HEK293 (cell line): Measurements from ENCODE around the gene LRRFIP1.

Experiments used
- CTCF ChIA-PET: fragments of 350-600 bp; formaldehyde crosslinking; extraction: SDS; loops from one replicate; lab custom pipeline; 2021; ENCODE audit warnings: antibody characterized with exemption; lab: Yijun Ruan, JAX
- POLR2A ChIA-PET: fragments of 300-600 bp; formaldehyde crosslinking; extraction: SDS; loops from one replicate; lab custom pipeline; 2020; ENCODE audit warnings: antibody characterized with exemption, inconsistent platforms; lab: Yijun Ruan, JAX
- H3K27ac ChIP-seq: fragments of 200-500 bp; sonication (Bioruptor generic); 2 replicates; pipeline ENCODE4 v1.5.1; 2014; ENCODE audit warnings: low read depth, low read length, control low read depth, inconsistent platforms; ENCODE audit errors: extremely low read depth
- H3K36me3 ChIP-seq, 2 experiments: fragments of 200-500 bp in 1 of 2; sonication (Bioruptor generic) in 1 of 2; 1 replicate in 1 of 2; 2 replicates in 1 of 2; pipeline ENCODE4 v1.5.1; 2014 to 2017; ENCODE audit warnings: inconsistent platforms in 2 of 2, low read length in 2 of 2; ENCODE audit not compliant: control insufficient read depth in 2 of 2, insufficient read depth in 1 of 2
- H3K4me1 ChIP-seq: fragments of 200-500 bp; sonication (Bioruptor generic); 2 replicates; pipeline ENCODE4 v1.5.1; 2014; ENCODE audit warnings: mild to moderate bottlenecking, low read length, inconsistent platforms; ENCODE audit not compliant: control insufficient read depth, insufficient read depth
- H3K4me3 ChIP-seq: 2 replicates; pipeline ENCODE4 v1.5.1; 2011; ENCODE audit warnings: low read depth, mild to moderate bottlenecking, control low read depth, low read length, moderate library complexity
- H3K9me3 ChIP-seq: fragments of 200-500 bp; sonication (Bioruptor generic); 2 replicates; pipeline ENCODE4 v1.5.1; 2014; ENCODE audit warnings: low read depth, low read length, inconsistent platforms; ENCODE audit not compliant: control insufficient read depth, insufficient read depth
- BCL11B ChIP-seq: fragments of 450-650 bp; formaldehyde crosslinking; IDR thresholded peaks from 2 replicates; pipeline ENCODE4 v1.5.1; 2016; ENCODE audit warnings: low read depth, missing biosample characterization, missing genetic modification characterization
- HOXA7 ChIP-seq: sonication (generic); formaldehyde crosslinking; IDR thresholded peaks from 2 replicates; pipeline ENCODE4 v1.8.1; 2022; ENCODE audit warnings: missing genetic modification reagents, borderline replicate concordance
- HOXC10 ChIP-seq: sonication (generic); formaldehyde crosslinking; IDR thresholded peaks from 2 replicates; pipeline ENCODE4 v1.8.1; 2023; ENCODE audit warnings: mild to moderate bottlenecking, missing genetic modification reagents
- KLF8 ChIP-seq: fragments of 450-650 bp; formaldehyde crosslinking; IDR thresholded peaks from 2 replicates; pipeline ENCODE4 v1.5.1; 2016; ENCODE audit warnings: missing biosample characterization, missing genetic modification characterization
- REPIN1 ChIP-seq: fragments of 450-650 bp; formaldehyde crosslinking; IDR thresholded peaks from 2 replicates; pipeline ENCODE4 v1.5.1; 2017; ENCODE audit warnings: missing biosample characterization, missing genetic modification characterization, low read depth
- SP3 ChIP-seq: fragments of 450-650 bp; formaldehyde crosslinking; IDR thresholded peaks from 2 replicates; pipeline ENCODE4 v1.5.1; 2016; ENCODE audit warnings: missing biosample characterization, missing genetic modification characterization
- SP7 ChIP-seq: fragments of 450-650 bp; formaldehyde crosslinking; IDR thresholded peaks from 2 replicates; pipeline ENCODE4 v1.5.1; 2016; ENCODE audit warnings: missing biosample characterization, missing genetic modification characterization
- YY2 ChIP-seq: fragments of 450-650 bp; formaldehyde crosslinking; IDR thresholded peaks from 2 replicates; pipeline ENCODE4 v1.5.1; 2016; ENCODE audit warnings: missing biosample characterization, missing genetic modification characterization
- ZBTB17 ChIP-seq: fragments of 450-650 bp; formaldehyde crosslinking; IDR thresholded peaks from 2 replicates; pipeline ENCODE4 v1.5.1; 2016; ENCODE audit warnings: missing biosample characterization, missing genetic modification characterization
- ZBTB21 ChIP-seq: fragments of 450-650 bp; formaldehyde crosslinking; IDR thresholded peaks from 2 replicates; pipeline ENCODE4 v1.5.1; 2017; ENCODE audit warnings: missing biosample characterization, missing genetic modification characterization
- ZFHX2 ChIP-seq: fragments of 450-650 bp; formaldehyde crosslinking; conservative IDR thresholded peaks from 2 replicates; pipeline ENCODE4 v1.5.1; 2016; ENCODE audit warnings: missing biosample characterization, missing genetic modification characterization
- ZNF112 ChIP-seq: fragments of 450-650 bp; formaldehyde crosslinking; IDR thresholded peaks from 2 replicates; pipeline ENCODE4 v1.5.0; 2017; ENCODE audit warnings: missing biosample characterization, missing genetic modification characterization
- ZNF16 ChIP-seq: fragments of 450-650 bp; formaldehyde crosslinking; IDR thresholded peaks from 2 replicates; pipeline ENCODE4 v1.5.1; 2016; ENCODE audit warnings: low read depth, missing biosample characterization, missing genetic modification characterization
- ZNF214 ChIP-seq: fragments of 450-650 bp; formaldehyde crosslinking; IDR thresholded peaks from 2 replicates; pipeline ENCODE4 v1.5.1; 2017; ENCODE audit warnings: missing biosample characterization, mild to moderate bottlenecking, missing genetic modification characterization, borderline replicate concordance
- ZNF423 ChIP-seq: fragments of 450-650 bp; formaldehyde crosslinking; IDR thresholded peaks from 2 replicates; pipeline ENCODE4 v1.5.1; 2016; ENCODE audit warnings: missing biosample characterization, missing genetic modification characterization
- ZNF433 ChIP-seq: fragments of 450-650 bp; formaldehyde crosslinking; IDR thresholded peaks from 2 replicates; pipeline ENCODE4 v1.5.1; 2016; ENCODE audit warnings: missing biosample characterization, missing genetic modification characterization, low read depth
- ZNF501 ChIP-seq: fragments of 450-650 bp; formaldehyde crosslinking; IDR thresholded peaks from 2 replicates; pipeline ENCODE4 v1.5.1; 2016; ENCODE audit warnings: missing biosample characterization, missing genetic modification characterization
- ZNF529 ChIP-seq: fragments of 450-650 bp; formaldehyde crosslinking; IDR thresholded peaks from 2 replicates; pipeline ENCODE4 v1.5.1; 2017; ENCODE audit warnings: missing genetic modification characterization, missing biosample characterization; ENCODE audit not compliant: insufficient replicate concordance
- ZNF600 ChIP-seq: fragments of 450-650 bp; formaldehyde crosslinking; IDR thresholded peaks from 2 replicates; pipeline ENCODE4 v1.5.1; 2016; ENCODE audit warnings: missing biosample characterization, missing genetic modification characterization
- TF ChIP-seq, protein P1 (sequence below): fragments of 450-650 bp; formaldehyde crosslinking; IDR thresholded peaks from 2 replicates; pipeline ENCODE4 v1.5.1; 2016; ENCODE audit warnings: missing biosample characterization, missing genetic modification characterization
- TF ChIP-seq, protein P2 (sequence below): fragments of 450-650 bp; formaldehyde crosslinking; IDR thresholded peaks from 2 replicates; pipeline ENCODE4 v1.5.1; 2016; ENCODE audit warnings: missing biosample characterization, missing genetic modification characterization

The LRRFIP1 gene

DNA sequence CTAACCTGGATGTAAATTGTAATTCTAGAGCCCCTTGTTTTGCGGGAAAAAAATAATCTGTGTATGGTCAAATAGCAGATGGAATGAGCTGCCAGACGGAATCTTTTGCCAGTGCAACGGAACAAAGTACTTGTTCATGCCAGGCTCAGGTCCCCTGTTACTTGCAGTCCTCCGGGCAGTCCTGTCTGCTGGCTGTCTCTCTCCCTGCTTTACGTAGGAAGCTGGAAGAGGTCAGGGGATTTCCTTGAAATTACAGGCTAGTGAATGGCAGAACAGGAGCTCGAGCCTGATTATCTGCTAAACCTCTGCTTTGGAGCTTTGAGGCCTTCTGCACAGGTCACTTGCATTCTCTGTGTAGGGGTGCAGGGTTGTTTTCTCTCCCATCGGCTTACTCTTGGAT is 54.8 kb downstream of the LRRFIP1 start:
- ChIA-PET CTCF (interaction anchor here (1.5 to 1.7 kb wide), 2 partner anchors 8 to 63 kb away, joined by 3 to 6 read pairs; no protein-coding TSS in a partner anchor), POLR2A (no interaction called here)
- Histone ChIP-seq H3K4me1 (no peaks in the 10 kb centered on the region), H3K27ac (no peak overlapping the region), H3K4me3 (no peak overlapping the region), H3K9me3 (no peaks in the 10 kb centered on the region), H3K36me3 (peaks cover 0 to 14% of the 10 kb centered on the region in 2 experiments; a peak in 2 of 3 replicates)
- TF ChIP-seq HOXA7 (CRISPR knock-in tag) = no peak
- TF ChIP-seq HOXC10 (CRISPR knock-in tag) = no peak
- TF ChIP-seq BCL11B (tag by site-specific recombination) = no peak
- TF ChIP-seq ZNF529 (tag by site-specific recombination) = no peak
- TF ChIP-seq ZNF501 = no peak
- TF ChIP-seq, protein P1, sequence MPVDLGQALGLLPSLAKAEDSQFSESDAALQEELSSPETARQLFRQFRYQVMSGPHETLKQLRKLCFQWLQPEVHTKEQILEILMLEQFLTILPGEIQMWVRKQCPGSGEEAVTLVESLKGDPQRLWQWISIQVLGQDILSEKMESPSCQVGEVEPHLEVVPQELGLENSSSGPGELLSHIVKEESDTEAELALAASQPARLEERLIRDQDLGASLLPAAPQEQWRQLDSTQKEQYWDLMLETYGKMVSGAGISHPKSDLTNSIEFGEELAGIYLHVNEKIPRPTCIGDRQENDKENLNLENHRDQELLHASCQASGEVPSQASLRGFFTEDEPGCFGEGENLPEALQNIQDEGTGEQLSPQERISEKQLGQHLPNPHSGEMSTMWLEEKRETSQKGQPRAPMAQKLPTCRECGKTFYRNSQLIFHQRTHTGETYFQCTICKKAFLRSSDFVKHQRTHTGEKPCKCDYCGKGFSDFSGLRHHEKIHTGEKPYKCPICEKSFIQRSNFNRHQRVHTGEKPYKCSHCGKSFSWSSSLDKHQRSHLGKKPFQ (tag by site-specific recombination) = no peak

DNA sequence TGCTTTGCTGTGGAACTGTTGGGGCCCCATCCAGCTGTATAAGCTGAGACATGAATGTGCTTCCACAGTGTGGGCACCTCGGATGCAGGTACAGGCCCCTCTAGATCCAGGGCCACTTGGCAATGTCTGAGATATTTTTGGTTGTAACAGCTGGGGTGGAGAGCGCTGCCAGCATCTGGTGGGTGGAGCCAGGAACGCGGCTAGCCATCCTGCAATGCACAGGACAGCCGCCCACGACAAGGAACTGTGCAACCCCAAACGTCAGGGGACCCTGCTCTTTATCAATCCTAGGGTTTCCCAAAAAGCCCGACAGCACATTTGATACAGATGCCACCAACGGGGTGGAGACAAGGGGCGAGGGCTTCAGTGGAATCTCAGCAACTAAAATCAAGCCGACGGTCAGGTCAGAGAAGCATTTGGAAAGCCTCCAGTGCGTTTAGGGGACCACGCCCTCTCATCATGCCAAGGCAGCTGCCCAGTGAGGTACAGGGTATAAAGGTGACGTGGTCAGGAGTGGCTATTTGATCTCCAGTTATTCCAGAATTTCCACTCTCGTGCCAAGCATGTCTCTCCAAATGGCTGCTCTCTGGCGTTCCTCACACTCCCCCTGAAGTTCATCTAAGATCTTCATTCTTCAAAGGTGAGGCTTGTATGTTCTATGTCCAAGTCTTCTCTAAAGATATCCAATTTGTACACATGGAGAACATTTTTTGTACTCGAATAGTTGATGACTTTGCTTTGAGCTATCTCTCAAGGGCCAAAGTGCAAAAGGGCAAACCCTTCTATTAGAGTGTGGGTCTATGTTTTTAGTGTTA is 55.7 kb downstream of the LRRFIP1 start:
- Histone ChIP-seq H3K27ac (no peak overlapping the region), H3K4me3 (no peak overlapping the region), H3K36me3 (peaks cover 0 to 14% of the 10 kb centered on the region in 2 experiments; a peak in 2 of 3 replicates)
- CTCF ChIA-PET = interaction anchor here (0.6 to 1.7 kb wide), 5 partner anchors 8 to 62 kb away, joined by 3 to 6 read pairs (median 3); no protein-coding TSS in a partner anchor
- no peak for TF ChIP-seq YY2
- TF ChIP-seq KLF8 (tag by site-specific recombination) = no peak
- no peak for TF ChIP-seq REPIN1 (tag by site-specific recombination)
- no peak for TF ChIP-seq ZNF214 (tag by site-specific recombination)
- TF ChIP-seq ZNF423 (tag by site-specific recombination) = no peak
- no peak for TF ChIP-seq SP3 (tag by site-specific recombination)
- TF ChIP-seq ZNF433 = no peak
- TF ChIP-seq ZNF112 = no peak
- TF ChIP-seq, all 188 proteins: peak for 0
- Histone ChIP-seq H3K9me3 (no peaks in the 10 kb centered on the region), H3K4me1 (no peaks in the 10 kb centered on the region)
- POLR2A ChIA-PET = no interaction called here

DNA sequence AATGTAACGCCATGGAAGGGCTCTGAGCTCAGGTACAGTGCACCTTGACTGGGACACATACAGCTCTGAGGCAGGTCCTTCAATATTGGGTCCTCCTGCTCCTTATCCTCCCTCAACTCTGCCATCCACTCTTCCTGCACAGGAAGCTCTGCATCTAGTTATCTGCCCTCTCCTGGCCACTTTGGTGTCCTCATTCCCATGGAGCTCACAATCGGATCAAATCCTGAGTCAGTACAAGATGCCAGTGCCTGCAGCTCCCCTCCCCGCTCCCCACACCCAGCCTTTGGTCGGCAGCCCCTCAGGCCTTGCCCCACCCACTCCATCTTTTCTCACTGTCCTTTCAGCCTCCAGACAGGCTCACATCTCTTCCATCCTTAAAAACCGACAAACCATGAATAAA is 58.0 kb downstream of the LRRFIP1 start:
- H3K27ac ChIP-seq = no peak overlapping the region
- H3K4me3 ChIP-seq = no peak overlapping the region
- ChIA-PET POLR2A (no interaction called here), CTCF (interaction anchor here (0.7 to 1.2 kb wide), 6 partner anchors 8 to 62 kb away, joined by 3 to 6 read pairs (median 4); no protein-coding TSS in a partner anchor)
- TF ChIP-seq ZBTB17 (tag by site-specific recombination) (peak; percentile 77), SP7 (tag by site-specific recombination) (no peak), ZFHX2 (tag by site-specific recombination) (no peak), ZNF16 (tag by site-specific recombination) (no peak), ZNF600 (0 out of 2 replicates have a peak, but pooled peaks have one; percentile 36), ZBTB21 (tag by site-specific recombination) (no peak)
- TF ChIP-seq, protein P2, sequence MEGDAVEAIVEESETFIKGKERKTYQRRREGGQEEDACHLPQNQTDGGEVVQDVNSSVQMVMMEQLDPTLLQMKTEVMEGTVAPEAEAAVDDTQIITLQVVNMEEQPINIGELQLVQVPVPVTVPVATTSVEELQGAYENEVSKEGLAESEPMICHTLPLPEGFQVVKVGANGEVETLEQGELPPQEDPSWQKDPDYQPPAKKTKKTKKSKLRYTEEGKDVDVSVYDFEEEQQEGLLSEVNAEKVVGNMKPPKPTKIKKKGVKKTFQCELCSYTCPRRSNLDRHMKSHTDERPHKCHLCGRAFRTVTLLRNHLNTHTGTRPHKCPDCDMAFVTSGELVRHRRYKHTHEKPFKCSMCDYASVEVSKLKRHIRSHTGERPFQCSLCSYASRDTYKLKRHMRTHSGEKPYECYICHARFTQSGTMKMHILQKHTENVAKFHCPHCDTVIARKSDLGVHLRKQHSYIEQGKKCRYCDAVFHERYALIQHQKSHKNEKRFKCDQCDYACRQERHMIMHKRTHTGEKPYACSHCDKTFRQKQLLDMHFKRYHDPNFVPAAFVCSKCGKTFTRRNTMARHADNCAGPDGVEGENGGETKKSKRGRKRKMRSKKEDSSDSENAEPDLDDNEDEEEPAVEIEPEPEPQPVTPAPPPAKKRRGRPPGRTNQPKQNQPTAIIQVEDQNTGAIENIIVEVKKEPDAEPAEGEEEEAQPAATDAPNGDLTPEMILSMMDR (tag by site-specific recombination) = peak; percentile 62
- no peaks in the 10 kb centered on the region for H3K9me3 ChIP-seq
- peaks cover 0 to 14% of the 10 kb centered on the region in 2 experiments; a peak in 2 of 3 replicates for H3K36me3 ChIP-seq
- no peaks in the 10 kb centered on the region for H3K4me1 ChIP-seq
